CD14-positive monocyte (primary cell): Measurements from ENCODE around the gene APOL5. TPM values are rescaled to one million over a fixed set of nuclear protein-coding genes. Genes with fewer than 3 reads are reported as not detected.

Source experiments
- DNase-seq, 3 donors: peaks; one replicate each; pipeline ENCODE4 v3.0.0-alpha.2; 2011 to 2022
- H2AFZ ChIP-seq: 2 replicates; pipeline ENCODE4 v1.6.0; 2012; ENCODE audit warnings: mild to moderate bottlenecking, low read depth, low read length, inconsistent platforms; ENCODE audit not compliant: insufficient read depth, poor library complexity, severe bottlenecking
- H3K27ac ChIP-seq, 2 donors: 1 replicate in 1 of 2; 2 replicates in 1 of 2; pipeline ENCODE4 v1.5.1; 2012 to 2013; ENCODE audit warnings: low read length in 2 of 2, control low read depth in 1 of 2, inconsistent platforms in 1 of 2, low read depth in 1 of 2, mild to moderate bottlenecking in 1 of 2
- H3K27me3 ChIP-seq, 2 donors: one replicate each; pipeline versions ENCODE4 v1.6.0 to v1.6.1; 2011 to 2013; ENCODE audit warnings: low read length in 2 of 2; ENCODE audit not compliant: control insufficient read depth in 2 of 2, insufficient read depth in 2 of 2
- H3K36me3 ChIP-seq, 2 donors: replicated peaks in 1 of 2; 1 replicate in 1 of 2; 2 replicates in 1 of 2; pipeline versions ENCODE4 v1.5.1 to v1.6.1; 2012 to 2013; ENCODE audit warnings: low read length in 2 of 2, control low read depth in 1 of 2, inconsistent platforms in 1 of 2, mild to moderate bottlenecking in 1 of 2; ENCODE audit not compliant: insufficient read depth in 2 of 2, control insufficient read depth in 1 of 2
- H3K4me1 ChIP-seq, 2 donors: 1 replicate in 1 of 2; 2 replicates in 1 of 2; pipeline versions ENCODE4 v1.5.1 to v1.6.1; 2012 to 2013; ENCODE audit warnings: low read length in 2 of 2, control low read depth in 1 of 2, inconsistent platforms in 1 of 2, mild to moderate bottlenecking in 1 of 2, moderate library complexity in 1 of 2; ENCODE audit not compliant: insufficient read depth in 2 of 2, control insufficient read depth in 1 of 2
- H3K4me2 ChIP-seq: replicated peaks from 2 replicates; pipeline ENCODE3; 2012; ENCODE audit warnings: low read length, moderate library complexity, mild to moderate bottlenecking; ENCODE audit not compliant: poor library complexity, severe bottlenecking; ENCODE audit errors: extremely low read depth
- H3K4me3 ChIP-seq, 3 experiments: fragments of 200-600 bp in 1 of 3; sonication (generic) in 1 of 3; replicated peaks in 1 of 3; 1 replicate in 2 of 3; 2 replicates in 1 of 3; pipeline ENCODE4 v1.5.1; 2011 to 2013; ENCODE audit warnings: low read length in 3 of 3, mild to moderate bottlenecking in 3 of 3, control low read depth in 2 of 3, low read depth in 2 of 3, inconsistent platforms in 1 of 3, moderate library complexity in 1 of 3
- H3K79me2 ChIP-seq: 2 replicates; pipeline ENCODE4 v1.6.0; 2012; ENCODE audit warnings: mild to moderate bottlenecking, control low read depth, inconsistent platforms, low read length, moderate library complexity; ENCODE audit not compliant: insufficient read depth
- H3K9ac ChIP-seq: 2 replicates; pipeline ENCODE4 v1.6.0; 2017; ENCODE audit warnings: low read length, mild to moderate bottlenecking; ENCODE audit not compliant: insufficient read depth, poor library complexity, severe bottlenecking
- H3K9me3 ChIP-seq, 2 donors: replicated peaks in 1 of 2; 1 replicate in 1 of 2; 2 replicates in 1 of 2; pipeline versions ENCODE4 v1.5.1 to v1.6.1; 2012 to 2013; ENCODE audit warnings: low read length in 2 of 2, control low read depth in 1 of 2; ENCODE audit not compliant: control insufficient read depth in 1 of 2, insufficient read depth in 1 of 2
- H4K20me1 ChIP-seq: 2 replicates; pipeline ENCODE4 v1.6.0; 2012; ENCODE audit warnings: mild to moderate bottlenecking, low read length, control low read depth, moderate library complexity; ENCODE audit not compliant: insufficient read depth
- H3K27ac Mint-ChIP-seq, 7 donors: one replicate each; pipeline ENCODE4 v1.8.0; 2020; ENCODE audit warnings: mild to moderate bottlenecking in 7 of 7, mixed read lengths in 7 of 7, moderate library complexity in 6 of 7, inconsistent platforms in 2 of 7
- H3K27me3 Mint-ChIP-seq, 3 donors: one replicate each; pipeline ENCODE4 v1.8.0; 2021 to 2022; ENCODE audit warnings: low read depth in 3 of 3, mild to moderate bottlenecking in 3 of 3, mixed read lengths in 3 of 3, moderate library complexity in 3 of 3, inconsistent platforms in 1 of 3
- H3K36me3 Mint-ChIP-seq, 2 donors: one replicate each; pipeline ENCODE4 v1.8.0; 2020; ENCODE audit warnings: mixed read lengths in 2 of 2, inconsistent platforms in 1 of 2, mild to moderate bottlenecking in 1 of 2
- H3K4me1 Mint-ChIP-seq: one replicate; pipeline ENCODE4 v1.8.0; 2020; ENCODE audit warnings: mild to moderate bottlenecking, mixed read lengths
- H3K4me3 Mint-ChIP-seq, 2 donors: one replicate each; pipeline ENCODE4 v1.8.0; 2020; ENCODE audit warnings: mild to moderate bottlenecking in 2 of 2, mixed read lengths in 2 of 2, moderate library complexity in 1 of 2
- H3K9me3 Mint-ChIP-seq, 7 donors: one replicate each; pipeline ENCODE4 v1.8.0; 2020 to 2022; ENCODE audit warnings: mixed read lengths in 7 of 7, mild to moderate bottlenecking in 6 of 7, moderate library complexity in 6 of 7, inconsistent platforms in 2 of 7
- WGBS: methylation state at CpG from one replicate; pipeline ENCODE4 v1.1.5; 2013; ENCODE audit warnings: missing lambda C conversion rate; ENCODE audit not compliant: insufficient coverage; 5-methylcytosine and 5-hydroxymethylcytosine counted together
- intact Hi-C, 2 donors: fragments of 100-400 bp; cut with micrococcal nuclease; formaldehyde crosslinking; loops; one replicate each; pipeline versions ENCODE4 v1.15.0 to v1.15.1; 2023
- polyA plus RNA-seq, 3 donors: library from polyadenylated mRNA; depleted of rRNA in 1 of 3; unstranded in 2 of 3; stranded (reverse) in 1 of 3; fragments of 300-500 nt in 2 of 3; fragments of >200 nt in 1 of 3; fragmentation: Illumina TruSeq in 2 of 3; gene quantifications; 1 replicate in 2 of 3; 2 replicates in 1 of 3; pipeline ENCODE4 v1.2.3, GENCODE V29; 2012 to 2021
- TF ChIP-seq, protein P1 (sequence below): fragments of 200-600 bp; IDR thresholded peaks from one replicate; pipeline ENCODE4 v1.8.0; 2022; ENCODE audit warnings: antibody characterized with exemption, mild to moderate bottlenecking

APOL5 gene
- polyA plus RNA-seq, 3 donors: not detected

DNA sequence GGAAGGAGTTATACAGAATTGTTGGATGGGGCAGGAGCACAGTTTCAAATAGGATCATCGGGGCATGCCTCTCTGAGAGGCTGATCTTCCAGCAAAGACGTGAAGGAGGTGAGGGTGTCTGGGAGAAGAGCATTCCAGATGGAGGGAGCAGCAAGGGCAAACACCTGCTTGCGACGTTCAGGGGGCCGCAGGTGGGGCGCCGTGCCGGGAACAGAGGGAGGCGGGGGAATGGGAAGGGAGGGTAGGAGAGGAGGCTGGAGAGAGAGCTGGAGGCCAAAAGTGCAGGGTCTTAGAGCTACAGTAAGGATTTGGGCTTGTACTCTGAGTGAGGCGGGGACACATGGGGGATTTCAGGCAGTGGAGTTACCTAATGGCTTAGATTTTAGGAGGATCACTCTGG is 13.6 kb downstream of the APOL5 start:
- Histone ChIP-seq H3K27me3 (no peaks in the 10 kb centered on the region), H3K4me3 (no peak overlapping the region), H3K4me2 (no peak overlapping the region), H3K79me2 (no peaks in the 10 kb centered on the region), H3K9me3 (no peaks in the 10 kb centered on the region), H3K4me1 (no peaks in the 10 kb centered on the region), H2AFZ (no peak overlapping the region), H4K20me1 (no peaks in the 10 kb centered on the region), H3K9ac (no peak overlapping the region), H3K36me3 (no peaks in the 10 kb centered on the region), H3K27ac (no peak overlapping the region)
- Mint-ChIP-seq H3K9me3 (no peaks in the 10 kb centered on the region), H3K27ac (no peak overlapping the region), H3K4me3 (no peak overlapping the region), H3K4me1 (no peaks in the 10 kb centered on the region), H3K36me3 (no peaks in the 10 kb centered on the region), H3K27me3 (peaks cover 1 to 12% (median 7%) of the 10 kb centered on the region in 3 donors)
- intact Hi-C loops: no loop called here
- WGBS: 93% methylated on average over 10 of the region's 10 CpGs
- TF ChIP-seq, protein P1, sequence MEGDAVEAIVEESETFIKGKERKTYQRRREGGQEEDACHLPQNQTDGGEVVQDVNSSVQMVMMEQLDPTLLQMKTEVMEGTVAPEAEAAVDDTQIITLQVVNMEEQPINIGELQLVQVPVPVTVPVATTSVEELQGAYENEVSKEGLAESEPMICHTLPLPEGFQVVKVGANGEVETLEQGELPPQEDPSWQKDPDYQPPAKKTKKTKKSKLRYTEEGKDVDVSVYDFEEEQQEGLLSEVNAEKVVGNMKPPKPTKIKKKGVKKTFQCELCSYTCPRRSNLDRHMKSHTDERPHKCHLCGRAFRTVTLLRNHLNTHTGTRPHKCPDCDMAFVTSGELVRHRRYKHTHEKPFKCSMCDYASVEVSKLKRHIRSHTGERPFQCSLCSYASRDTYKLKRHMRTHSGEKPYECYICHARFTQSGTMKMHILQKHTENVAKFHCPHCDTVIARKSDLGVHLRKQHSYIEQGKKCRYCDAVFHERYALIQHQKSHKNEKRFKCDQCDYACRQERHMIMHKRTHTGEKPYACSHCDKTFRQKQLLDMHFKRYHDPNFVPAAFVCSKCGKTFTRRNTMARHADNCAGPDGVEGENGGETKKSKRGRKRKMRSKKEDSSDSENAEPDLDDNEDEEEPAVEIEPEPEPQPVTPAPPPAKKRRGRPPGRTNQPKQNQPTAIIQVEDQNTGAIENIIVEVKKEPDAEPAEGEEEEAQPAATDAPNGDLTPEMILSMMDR: no peak
- no peak for DNase-seq

DNA sequence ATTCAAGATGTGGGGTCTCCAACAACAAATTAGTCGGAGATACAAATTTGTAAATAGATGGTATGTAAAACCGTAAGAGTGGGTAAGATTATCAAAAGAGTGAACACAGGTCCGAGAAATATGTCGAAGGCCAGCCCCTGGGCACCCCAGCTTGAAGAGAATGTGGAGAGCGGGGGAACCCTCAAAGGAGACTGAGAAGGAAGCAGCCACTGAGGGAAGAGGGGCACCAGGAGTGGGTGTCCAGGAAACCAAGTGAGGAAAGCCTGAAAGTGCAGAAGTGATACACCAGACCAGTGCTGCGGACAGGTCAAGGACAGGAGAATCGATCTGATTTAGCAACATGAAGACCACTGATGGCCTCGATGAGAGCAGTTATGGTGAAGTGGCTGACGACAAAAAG is 14.4 kb downstream of the APOL5 start:
- Mint-ChIP-seq H3K4me1 (no peaks in the 10 kb centered on the region), H3K9me3 (no peaks in the 10 kb centered on the region), H3K4me3 (no peak overlapping the region), H3K36me3 (no peaks in the 10 kb centered on the region), H3K27me3 (peaks cover 0 to 11% (median 7%) of the 10 kb centered on the region in 3 donors), H3K27ac (no peak overlapping the region)
- Histone ChIP-seq H3K27ac (no peak overlapping the region), H3K36me3 (no peaks in the 10 kb centered on the region), H3K9ac (no peak overlapping the region), H4K20me1 (no peaks in the 10 kb centered on the region), H2AFZ (no peak overlapping the region), H3K4me2 (no peak overlapping the region), H3K27me3 (no peaks in the 10 kb centered on the region), H3K9me3 (no peaks in the 10 kb centered on the region), H3K4me1 (no peaks in the 10 kb centered on the region), H3K4me3 (no peak overlapping the region), H3K79me2 (no peaks in the 10 kb centered on the region)
- DNase-seq: no peak
- TF ChIP-seq, protein P1: no peak
- 98% methylated on average over 7 of the region's 9 CpGs for WGBS
- intact Hi-C loops: no loop called here
